ENCODE data around the gene MTMR3.
A peak's percentile ranks its signal among the peaks of the same experiment; 100 is the strongest.

MTMR3 gene

GRCh38 chr22:29994027-29994715 lies 111.2 kb downstream of the MTMR3 start:
- TF ChIP-seq EP300 (IDR thresholded peaks at IDR 0.05; ENCODE audit: borderline replicate concordance) = no peak
- TF ChIP-seq REST (IDR thresholded peaks at IDR 0.05; ENCODE audit: low read depth) = no peak
- no peak for TF ChIP-seq TCF12 (IDR thresholded peaks at IDR 0.05; ENCODE audit: low read depth)
- peak; percentile 16; the same call in 1 of the 2 replicates for TF ChIP-seq TEAD4 (IDR thresholded peaks at IDR 0.05)
- peak; percentile 42 for TF ChIP-seq CEBPB (IDR thresholded peaks at IDR 0.05)
- TF ChIP-seq NFIC (IDR thresholded peaks at IDR 0.05) = no peak
- TF ChIP-seq FOXM1 (IDR thresholded peaks at IDR 0.05; ENCODE audit: borderline replicate concordance, low read depth) = no peak
- peak; percentile 37; the same call in 1 of the 2 replicates for TF ChIP-seq RAD21 (IDR thresholded peaks at IDR 0.05; ENCODE audit: low read depth)
- no peak for TF ChIP-seq MAX (IDR thresholded peaks at IDR 0.05)
- TF ChIP-seq CREB1 (IDR thresholded peaks at IDR 0.05; ENCODE audit: low read depth) = no peak

- TF ChIP-seq REST (IDR thresholded peaks at IDR 0.05; ENCODE audit: low read depth) = no peak
- TF ChIP-seq USF1 (IDR thresholded peaks at IDR 0.05) = no peak
- TF ChIP-seq NFIC (IDR thresholded peaks at IDR 0.05) = no peak
- TF ChIP-seq TEAD4 (IDR thresholded peaks at IDR 0.05) = no peak
- no peak for TF ChIP-seq EP300 (IDR thresholded peaks at IDR 0.05; ENCODE audit: borderline replicate concordance)
- TF ChIP-seq YY1 (IDR thresholded peaks at IDR 0.05; ENCODE audit: low read depth) = no peak
- TF ChIP-seq RAD21 (IDR thresholded peaks at IDR 0.05; ENCODE audit: low read depth) = no peak
- no peak for TF ChIP-seq CEBPB (IDR thresholded peaks at IDR 0.05)
- no peak for TF ChIP-seq MAX (IDR thresholded peaks at IDR 0.05)
- TF ChIP-seq ZBTB7A (IDR thresholded peaks at IDR 0.05; ENCODE audit: low read depth) = no peak
Measured at GRCh38 chr22:29994943-29995342, 112.0 kb downstream of the MTMR3 start.

GRCh38 chr22:29997107-29997506 lies 114.1 kb downstream of the MTMR3 start:
- no peak for TF ChIP-seq TEAD4 (IDR thresholded peaks at IDR 0.05)
- TF ChIP-seq EP300 (IDR thresholded peaks at IDR 0.05; ENCODE audit: borderline replicate concordance) = no peak

GRCh38 chr22:29997516-29997915 lies 114.5 kb downstream of the MTMR3 start:
- TF ChIP-seq TCF12 (IDR thresholded peaks at IDR 0.05; ENCODE audit: low read depth) (no peak), CEBPB (IDR thresholded peaks at IDR 0.05) (no peak), EP300 (IDR thresholded peaks at IDR 0.05; ENCODE audit: borderline replicate concordance) (no peak)

GRCh38 chr22:29998627-29999384 lies 115.8 kb downstream of the MTMR3 start:
- no peak for TF ChIP-seq YY1 (IDR thresholded peaks at IDR 0.05; ENCODE audit: low read depth)
- 0 out of 2 replicates have a peak, but pooled peaks have one; percentile 3 for TF ChIP-seq RAD21 (IDR thresholded peaks at IDR 0.05; ENCODE audit: low read depth)

- TF ChIP-seq EP300 (IDR thresholded peaks at IDR 0.05; ENCODE audit: borderline replicate concordance) (no peak), TAF1 (IDR thresholded peaks at IDR 0.05; ENCODE audit: low read depth) (no peak), USF1 (IDR thresholded peaks at IDR 0.05) (no peak), YY1 (IDR thresholded peaks at IDR 0.05; ENCODE audit: low read depth) (no peak), MAX (IDR thresholded peaks at IDR 0.05) (no peak), RAD21 (IDR thresholded peaks at IDR 0.05; ENCODE audit: low read depth) (no peak), REST (IDR thresholded peaks at IDR 0.05; ENCODE audit: low read depth) (no peak), TCF12 (IDR thresholded peaks at IDR 0.05; ENCODE audit: low read depth) (no peak), NFIC (IDR thresholded peaks at IDR 0.05) (no peak), EGR1 (IDR thresholded peaks at IDR 0.05) (no peak), CEBPB (IDR thresholded peaks at IDR 0.05) (no peak), ZBTB7A (IDR thresholded peaks at IDR 0.05; ENCODE audit: low read depth) (no peak)
Measured at GRCh38 chr22:30000566-30000965, 117.6 kb downstream of the MTMR3 start.

Data from Ishikawa (cell line).